DMS114 treated with DMSO at 0.1 percent for 48 hours (cell line): ENCODE results near the gene STH.
A peak's percentile ranks its signal among the peaks of the same experiment; 100 is the strongest.

Experiments
- DNase-seq: peaks from one replicate; lab custom pipeline; 2025; ENCODE audit not compliant: unreplicated experiment; lab: John Stamatoyannopoulos, UW

Gene STH

GRCh38 chr17:46043606-46044005 lies 44.6 kb downstream of the STH start:
- no peak for DNase-seq

- peak; percentile 82 for DNase-seq
Measured at GRCh38 chr17:46044286-46044928, 45.4 kb downstream of the STH start.

GRCh38 chr17:46044989-46045388 lies 45.9 kb downstream of the STH start:
- DNase-seq: no peak

DNA sequence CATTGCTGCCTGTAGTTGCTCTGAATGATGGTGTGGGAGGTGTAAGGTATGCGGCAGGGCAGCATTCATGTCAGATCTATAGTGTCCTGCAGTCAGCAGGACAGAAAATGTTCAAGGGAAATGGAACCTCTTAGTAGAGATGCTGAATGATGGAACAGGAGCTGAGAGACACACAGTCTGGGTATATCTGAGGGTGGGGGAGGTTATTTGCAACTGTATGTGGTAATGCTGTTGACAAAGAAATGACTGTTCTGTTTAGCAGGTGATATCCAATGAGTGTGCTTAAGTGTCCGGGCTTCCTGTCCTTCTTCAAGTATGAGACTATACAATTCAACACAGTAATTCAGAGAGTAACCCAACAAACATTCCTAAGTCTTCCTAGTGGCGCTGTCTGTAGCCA lies 46.6 kb downstream of the STH start:
- DNase-seq: no peak

- DNase-seq: peak; percentile 11
Measured at GRCh38 chr17:46046957-46047356, 47.9 kb downstream of the STH start.

- no peak for DNase-seq
Measured at GRCh38 chr17:46047398-46047797, 48.3 kb downstream of the STH start.

- DNase-seq: no peak
Measured at GRCh38 chr17:46047856-46048255, 48.8 kb downstream of the STH start.
